Measurements from ENCODE around the gene COPRS. TPM values are rescaled to one million over a fixed set of nuclear protein-coding genes. Genes with fewer than 3 reads are reported as not detected.

COPRS gene
- total RNA-seq, 1 experiment from 2014 or later = 37.5 TPM

DNA sequence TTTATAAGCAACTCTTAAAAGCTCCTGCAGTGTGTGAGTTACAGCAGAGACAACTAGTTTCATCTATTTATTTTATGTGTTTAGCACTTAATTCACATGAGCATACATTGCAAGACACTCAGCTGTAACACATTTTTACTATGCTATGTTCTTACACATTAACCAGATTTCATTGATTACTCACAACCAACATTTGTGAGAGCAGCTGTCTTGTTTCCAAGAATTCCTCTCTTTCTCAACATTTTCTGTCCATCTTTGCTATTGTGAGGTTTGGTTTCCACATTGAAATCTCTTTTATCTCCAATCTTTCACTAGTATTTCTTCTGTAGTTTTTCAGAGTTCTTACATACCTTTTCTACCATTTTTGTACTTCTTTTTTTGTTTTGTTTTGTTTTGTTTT, 51.2 kb downstream of the COPRS start (continued):
- TF ChIP-seq CTCF (IDR thresholded peaks at IDR 0.05) = no peak
- TF ChIP-seq TP53 (CRISPR knock-in tag; IDR thresholded peaks at IDR 0.05) = no peak
- TF ChIP-seq E2F1 (CRISPR knock-in tag; IDR thresholded peaks at IDR 0.05) = no peak
- TF ChIP-seq TCF7 (CRISPR knock-in tag; IDR thresholded peaks at IDR 0.05; ENCODE audit: low read depth) = no peak
- TF ChIP-seq, protein P1, sequence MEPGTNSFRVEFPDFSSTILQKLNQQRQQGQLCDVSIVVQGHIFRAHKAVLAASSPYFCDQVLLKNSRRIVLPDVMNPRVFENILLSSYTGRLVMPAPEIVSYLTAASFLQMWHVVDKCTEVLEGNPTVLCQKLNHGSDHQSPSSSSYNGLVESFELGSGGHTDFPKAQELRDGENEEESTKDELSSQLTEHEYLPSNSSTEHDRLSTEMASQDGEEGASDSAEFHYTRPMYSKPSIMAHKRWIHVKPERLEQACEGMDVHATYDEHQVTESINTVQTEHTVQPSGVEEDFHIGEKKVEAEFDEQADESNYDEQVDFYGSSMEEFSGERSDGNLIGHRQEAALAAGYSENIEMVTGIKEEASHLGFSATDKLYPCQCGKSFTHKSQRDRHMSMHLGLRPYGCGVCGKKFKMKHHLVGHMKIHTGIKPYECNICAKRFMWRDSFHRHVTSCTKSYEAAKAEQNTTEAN (CRISPR knock-in tag; IDR thresholded peaks at IDR 0.05) = no peak
- TF ChIP-seq CREM (CRISPR knock-in tag; IDR thresholded peaks at IDR 0.05) = no peak

GRCh38 chr17:31806921-31807320, 52.1 kb downstream of the COPRS start:
- ChIA-PET CTCF (no interaction called here), POLR2A (no interaction called here)
- H3K4me1 Mint-ChIP-seq = peaks cover 2% of the 10 kb centered on the region; the same call in 1 of the 2 replicates
- DNase-seq (ENCODE audit: low spot score) (no peak), ATAC-seq (no peak)
- H3K27ac Mint-ChIP-seq = no peak overlapping the region
- H3K36me3 Mint-ChIP-seq = no peaks in the 10 kb centered on the region
- H3K9me3 Mint-ChIP-seq = no peaks in the 10 kb centered on the region
- TF ChIP-seq HMGA2 (CRISPR knock-in tag; IDR thresholded peaks at IDR 0.05) (no peak), ZNF532 (CRISPR knock-in tag; IDR thresholded peaks at IDR 0.05; ENCODE audit: borderline replicate concordance) (no peak), GABPB1 (CRISPR knock-in tag; IDR thresholded peaks at IDR 0.05) (no peak), ZNF138 (CRISPR knock-in tag; conservative IDR thresholded peaks at IDR 0.05) (no peak), CREM (CRISPR knock-in tag; IDR thresholded peaks at IDR 0.05) (no peak), GRHL2 (CRISPR knock-in tag; IDR thresholded peaks at IDR 0.05; ENCODE audit: insufficient replicate concordance, severe bottlenecking) (no peak), CDX4 (CRISPR knock-in tag; IDR thresholded peaks at IDR 0.05; ENCODE audit: borderline replicate concordance) (no peak)
- no peaks in the 10 kb centered on the region; the same call in 1 of the 2 replicates for H3K27me3 Mint-ChIP-seq (ENCODE audit: low read depth)
- no peak overlapping the region for H3K4me3 Mint-ChIP-seq

DNA sequence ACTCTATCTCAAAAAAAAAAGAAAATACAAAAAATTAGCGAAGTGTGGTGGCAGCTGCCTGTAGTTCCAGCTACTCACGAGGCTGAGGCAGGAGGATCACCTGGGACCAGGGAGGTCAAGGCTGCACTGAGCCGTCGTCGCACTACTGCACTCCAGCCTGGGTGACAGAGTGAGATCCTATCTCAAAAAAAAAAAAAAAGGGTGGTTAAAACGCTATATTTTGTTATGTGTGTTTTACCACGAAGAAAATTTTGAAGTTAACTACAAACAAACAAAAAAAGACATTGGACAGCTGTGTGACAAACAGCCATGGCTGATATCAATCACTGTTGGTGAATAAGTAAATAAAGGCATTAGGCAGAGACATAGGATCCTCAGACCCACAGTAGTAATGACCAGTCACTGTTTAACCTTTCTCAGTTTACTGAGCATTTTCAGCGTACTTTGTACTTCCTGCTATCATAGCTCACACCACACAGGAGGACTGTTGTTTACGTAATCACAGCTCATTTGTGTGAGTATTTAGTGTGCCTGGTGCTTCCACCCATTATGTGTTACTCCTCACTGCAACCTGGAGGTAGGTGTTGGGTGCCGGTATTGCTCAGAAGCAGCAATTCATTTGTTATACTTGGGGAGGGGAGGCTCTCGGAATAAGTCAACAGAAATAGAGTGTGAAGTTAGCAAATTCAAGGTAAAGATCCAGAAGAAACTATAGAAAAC, 55.4 kb downstream of the COPRS start:
- no peak overlapping the region for H3K4me3 Mint-ChIP-seq
- TF ChIP-seq ZBTB21 (CRISPR knock-in tag; IDR thresholded peaks at IDR 0.05; ENCODE audit: borderline replicate concordance) = no peak
- peak; percentile 73; the same call in 1 of the 2 replicates for TF ChIP-seq GABPB1 (CRISPR knock-in tag; IDR thresholded peaks at IDR 0.05)
- POLR2A ChIA-PET = no interaction called here
- ATAC-seq (no peak), DNase-seq (ENCODE audit: low spot score) (no peak)
- H3K27me3 Mint-ChIP-seq (ENCODE audit: low read depth) = no peaks in the 10 kb centered on the region; the same call in 1 of the 2 replicates
- no peaks in the 10 kb centered on the region for H3K9me3 Mint-ChIP-seq
- CTCF ChIA-PET = no interaction called here
- H3K36me3 Mint-ChIP-seq = no peaks in the 10 kb centered on the region
- H3K27ac Mint-ChIP-seq = no peak overlapping the region
- no peaks in the 10 kb centered on the region for H3K4me1 Mint-ChIP-seq
